HEK293T (cell line): ENCODE results near the gene MT1M.

Experiments
- ARNT ChIP-seq: fragments of 450-650 bp; IDR thresholded peaks from 2 replicates; pipeline ENCODE4 v1.6.1; 2017; ENCODE audit warnings: mild to moderate bottlenecking
- BHLHE40 ChIP-seq: fragments of 450-650 bp; IDR thresholded peaks from 2 replicates; pipeline ENCODE4 v1.6.1; 2016; ENCODE audit warnings: mild to moderate bottlenecking, moderate library complexity, borderline replicate concordance
- CTBP1 ChIP-seq: fragments of 450-650 bp; IDR thresholded peaks from 2 replicates; pipeline ENCODE4 v1.6.1; 2016; ENCODE audit warnings: borderline replicate concordance
- FOXA1 ChIP-seq: fragments of 450-650 bp; IDR thresholded peaks from 2 replicates; pipeline ENCODE4 v1.6.1; 2016; ENCODE audit warnings: mild to moderate bottlenecking
- FOXK2 ChIP-seq: fragments of 450-650 bp; IDR thresholded peaks from 2 replicates; pipeline ENCODE4 v1.6.1; 2016; ENCODE audit warnings: mild to moderate bottlenecking
- FOXM1 ChIP-seq: fragments of 450-650 bp; IDR thresholded peaks from 2 replicates; pipeline ENCODE4 v1.6.1; 2017; ENCODE audit warnings: mild to moderate bottlenecking, borderline replicate concordance
- HDGF ChIP-seq: fragments of 450-650 bp; IDR thresholded peaks from 2 replicates; pipeline ENCODE4 v1.6.1; 2017; ENCODE audit warnings: antibody characterized with exemption, borderline replicate concordance
- L3MBTL2 ChIP-seq: fragments of 450-650 bp; conservative IDR thresholded peaks from 2 replicates; pipeline ENCODE4 v1.6.1; 2016; ENCODE audit warnings: mild to moderate bottlenecking
- LEF1 ChIP-seq: fragments of 450-650 bp; IDR thresholded peaks from 2 replicates; pipeline ENCODE4 v1.6.1; 2017; ENCODE audit warnings: mild to moderate bottlenecking, borderline replicate concordance
- NFRKB ChIP-seq: fragments of 450-650 bp; IDR thresholded peaks from 2 replicates; pipeline ENCODE4 v1.6.1; 2016; ENCODE audit warnings: mild to moderate bottlenecking, moderate library complexity
- PKNOX1 ChIP-seq: fragments of 450-650 bp; IDR thresholded peaks from 2 replicates; pipeline ENCODE4 v1.6.1; 2016
- SP1 ChIP-seq: fragments of 450-650 bp; IDR thresholded peaks from 2 replicates; pipeline ENCODE4 v1.6.1; 2017
- SUZ12 ChIP-seq: fragments of 450-650 bp; IDR thresholded peaks from 2 replicates; pipeline ENCODE4 v1.6.1; 2016; ENCODE audit warnings: mild to moderate bottlenecking
- TARDBP ChIP-seq: fragments of 450-650 bp; IDR thresholded peaks from 2 replicates; pipeline ENCODE4 v1.6.1; 2016

- TF ChIP-seq FOXM1 (no peak), ARNT (no peak), SP1 (no peak), SUZ12 (no peak), HDGF (no peak), L3MBTL2 (no peak), NFRKB (no peak), TARDBP (no peak), FOXK2 (no peak), FOXA1 (no peak), BHLHE40 (no peak), PKNOX1 (no peak), LEF1 (no peak), CTBP1 (no peak)
These were observed 5.6 kb downstream of the MT1M start, which contains the start of gene MT1A for GRCh38 chr16:56637814-56638750.
